ENCODE data around the gene RGP1. TPM values are rescaled to one million over a fixed set of nuclear protein-coding genes. Genes with fewer than 3 reads are reported as not detected.

The RGP1 gene
- total RNA-seq, 4 donors from 2014 or later = 18.6 to 21.3 (median 20.2) TPM

DNA sequence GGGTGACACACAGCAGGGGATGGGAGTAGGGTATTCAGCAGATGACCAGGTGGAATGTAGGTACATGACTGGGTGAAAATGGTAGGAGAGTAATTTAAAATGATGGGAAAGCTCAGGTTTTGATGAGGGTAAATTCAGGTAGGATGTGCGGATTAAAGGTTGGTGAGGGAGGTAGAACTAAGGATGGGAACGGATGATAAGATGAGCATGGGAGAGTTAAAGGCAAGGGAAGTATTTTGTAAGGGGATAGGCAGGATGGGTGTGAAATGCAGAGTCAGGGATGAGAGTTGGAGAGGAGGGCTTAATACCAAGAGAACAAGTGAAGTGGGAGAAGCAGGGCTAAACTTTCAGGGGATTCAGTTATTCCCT, 18.6 kb upstream of the RGP1 start:
- no peaks in the 10 kb centered on the region for H3K9me3 ChIP-seq
- 65 to 66% methylated on average over 2 of the region's 2 CpGs for WGBS, 2 donors
- no peak for DNase-seq (ENCODE audit: low spot score in 2 of 2)
- peaks cover 0 to 75% (median 69%) of the 10 kb centered on the region in 4 donors for H3K4me1 ChIP-seq
- peaks cover 0 to 25% (median 0%) of the 10 kb centered on the region in 3 donors for H3K36me3 ChIP-seq
- peak overlapping the region; percentile 62 to 90 (median 82) for H3K4me3 ChIP-seq
- peak overlapping the region; percentile 89 to 99 (median 94) for H3K27ac ChIP-seq
- TF ChIP-seq POLR2A (IDR thresholded peaks at IDR 0.05) (no peak), EP300 (IDR thresholded peaks at IDR 0.05) (no peak), CTCF (IDR thresholded peaks at IDR 0.05) (no peak)
- no peaks in the 10 kb centered on the region for H3K27me3 ChIP-seq

- peak in 1 of 2 donors; percentile 31 for DNase-seq (ENCODE audit: low spot score in 2 of 2)
- peak overlapping the region; percentile 89 to 99 (median 94) for H3K27ac ChIP-seq
- H3K4me3 ChIP-seq = peak overlapping the region; percentile 62 to 90 (median 82)
- H3K36me3 ChIP-seq = peaks cover 0 to 26% (median 0%) of the 10 kb centered on the region in 3 donors
- WGBS, 2 donors = 0 to 1% methylated on average over 14 to 38 of the region's 47 CpGs
- H3K9me3 ChIP-seq = no peaks in the 10 kb centered on the region
- peaks cover 0 to 67% (median 62%) of the 10 kb centered on the region in 4 donors for H3K4me1 ChIP-seq
- no peaks in the 10 kb centered on the region for H3K27me3 ChIP-seq
- no peak for TF ChIP-seq POLR2A (IDR thresholded peaks at IDR 0.05)
- TF ChIP-seq EP300 (IDR thresholded peaks at IDR 0.05) = no peak
- TF ChIP-seq CTCF (IDR thresholded peaks at IDR 0.05) = no peak
Observed at GRCh38 chr9:35731415-35732184, 17.5 kb upstream of the RGP1 start.

DNA sequence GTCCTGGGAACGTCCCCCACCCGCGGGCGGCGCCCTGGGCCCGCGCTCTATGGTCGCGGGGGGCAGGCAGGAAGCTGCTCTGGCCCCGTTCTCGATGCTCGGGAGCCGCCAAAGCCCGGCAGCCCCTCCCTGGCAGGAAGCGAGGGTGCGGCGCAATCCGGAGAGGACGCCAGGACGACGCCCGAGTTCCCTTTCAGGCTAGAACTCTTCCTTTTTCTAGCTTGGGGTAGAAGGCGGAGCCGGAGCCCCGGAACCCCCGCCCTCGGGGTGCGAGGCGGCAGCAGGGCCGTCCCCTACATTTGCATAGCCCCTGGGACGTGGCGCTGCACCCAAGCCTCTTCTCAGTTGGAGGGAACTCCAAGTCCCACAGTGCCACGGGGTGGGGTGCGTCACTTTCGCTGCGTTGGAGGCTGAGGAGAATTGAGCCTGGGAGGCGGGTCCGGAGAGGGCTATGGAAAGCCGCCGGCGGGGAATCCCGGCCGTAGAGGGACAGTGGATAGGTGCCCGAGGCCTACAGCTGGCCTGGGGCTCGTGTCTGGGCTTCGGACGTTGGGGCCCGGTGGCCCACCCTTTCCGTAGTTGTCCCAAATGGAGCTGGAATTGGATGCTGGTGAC, 16.8 kb upstream of the RGP1 start, which contains the start of the genes CREB3 and TLN1:
Gene CREB3 (plus strand): TSS at position 482 of the 615 bp plus-strand sequence. CDS start 107 bp downstream, at position 589.
Gene TLN1 (minus strand): TSS at position 11 of the 615 bp plus-strand sequence. CDS start 6,501 bp downstream, outside the sequence.
- peaks cover 0 to 61% (median 55%) of the 10 kb centered on the region in 4 donors for H3K4me1 ChIP-seq
- DNase-seq (ENCODE audit: low spot score in 2 of 2) = peak; percentile 94
- 2% methylated on average over 13 to 29 of the region's 49 CpGs for WGBS, 2 donors
- TF ChIP-seq POLR2A (IDR thresholded peaks at IDR 0.05) (peak; percentile 58 to 89), EP300 (IDR thresholded peaks at IDR 0.05) (peak; percentile 96 to 97), CTCF (IDR thresholded peaks at IDR 0.05) (peak in 3 of 5 experiments; percentile 4 to 46 (median 15))
- H3K27ac ChIP-seq = peak within 1 kb of the TSS; percentile 89 to 99 (median 94)
- peaks cover 0 to 33% (median 5%) of the 10 kb centered on the region in 3 donors for H3K36me3 ChIP-seq
- peak within 1 kb of the TSS; percentile 62 to 90 (median 82) for H3K4me3 ChIP-seq
- H3K27me3 ChIP-seq = no peaks in the 10 kb centered on the region
- H3K9me3 ChIP-seq = no peaks in the 10 kb centered on the region

- Histone ChIP-seq H3K27me3 (no peaks in the 10 kb centered on the region), H3K4me1 (peaks cover 0 to 54% (median 48%) of the 10 kb centered on the region in 4 donors), H3K36me3 (peaks cover 0 to 39% (median 10%) of the 10 kb centered on the region in 3 donors), H3K27ac (peak overlapping the region; percentile 89 to 99 (median 94)), H3K4me3 (peak overlapping the region; percentile 62 to 90 (median 82)), H3K9me3 (no peaks in the 10 kb centered on the region)
- 1 to 2% methylated on average over 13 to 14 of the region's 14 CpGs for WGBS, 2 donors
- DNase-seq (ENCODE audit: low spot score in 2 of 2) = no peak
- TF ChIP-seq POLR2A (IDR thresholded peaks at IDR 0.05) (no peak), EP300 (IDR thresholded peaks at IDR 0.05) (no peak), CTCF (IDR thresholded peaks at IDR 0.05) (no peak)
Observed at GRCh38 chr9:35732800-35733541, 16.1 kb upstream of the RGP1 start.
